Mesendoderm (in vitro differentiated cells): ENCODE results near the gene TAPT1.
A peak's percentile ranks its signal among the peaks of the same experiment; 100 is the strongest.

Source experiments
- DNase-seq: peaks from one replicate; pipeline ENCODE4 v3.0.0; 2013
- H2AK5ac ChIP-seq: 2 replicates; pipeline ENCODE4 v1.6.1; 2013; ENCODE audit warnings: low read length, inconsistent platforms
- H2BK120ac ChIP-seq: 2 replicates; pipeline ENCODE4 v1.6.1; 2013; ENCODE audit warnings: low read depth, mild to moderate bottlenecking, low read length, moderate library complexity, mixed read lengths
- H2BK15ac ChIP-seq: replicated peaks from 2 replicates; pipeline ENCODE4 v1.6.1; 2013; ENCODE audit warnings: low read depth, mild to moderate bottlenecking, moderate library complexity
- H2BK5ac ChIP-seq: 2 replicates; pipeline ENCODE4 v1.6.1; 2013; ENCODE audit warnings: low read length, inconsistent platforms
- H3K18ac ChIP-seq: 2 replicates; pipeline ENCODE4 v1.6.1; 2013; ENCODE audit warnings: mild to moderate bottlenecking, low read length, mixed read lengths
- H3K23ac ChIP-seq: one replicate; pipeline ENCODE4 v1.6.1; 2013; ENCODE audit warnings: low read length
- H3K27ac ChIP-seq: 2 replicates; pipeline ENCODE4 v1.5.1; 2013; ENCODE audit warnings: low read depth, mild to moderate bottlenecking, inconsistent platforms, low read length, moderate library complexity
- H3K27me3 ChIP-seq: 2 replicates; pipeline ENCODE4 v1.6.1; 2013; ENCODE audit warnings: low read length, control low read depth, mild to moderate bottlenecking, inconsistent platforms; ENCODE audit not compliant: insufficient read depth, poor library complexity
- H3K36me3 ChIP-seq: 2 replicates; pipeline ENCODE4 v1.6.1; 2013; ENCODE audit warnings: low read length, inconsistent platforms; ENCODE audit not compliant: control insufficient read depth, insufficient read depth
- H3K4ac ChIP-seq: one replicate; pipeline ENCODE4 v1.6.1; 2013; ENCODE audit warnings: low read depth, mild to moderate bottlenecking, low read length, moderate library complexity
- H3K4me1 ChIP-seq: 2 replicates; pipeline ENCODE4 v1.6.1; 2013; ENCODE audit warnings: low read depth, low read length, inconsistent platforms; ENCODE audit not compliant: control insufficient read depth
- H3K4me2 ChIP-seq: 2 replicates; pipeline ENCODE4 v1.6.1; 2013; ENCODE audit warnings: low read length
- H3K4me3 ChIP-seq: 2 replicates; pipeline ENCODE4 v1.5.1; 2013; ENCODE audit warnings: mild to moderate bottlenecking, low read length
- H3K56ac ChIP-seq: one replicate; pipeline ENCODE4 v1.6.1; 2013; ENCODE audit warnings: low read length
- H3K79me1 ChIP-seq: 2 replicates; pipeline ENCODE4 v1.6.1; 2013; ENCODE audit warnings: low read length, inconsistent platforms
- H3K79me2 ChIP-seq: 2 replicates; pipeline ENCODE4 v1.6.1; 2013; ENCODE audit warnings: mild to moderate bottlenecking, low read length; ENCODE audit not compliant: control insufficient read depth, insufficient read depth
- H3K9ac ChIP-seq: 2 replicates; pipeline ENCODE4 v1.6.1; 2013; ENCODE audit warnings: low read length, inconsistent platforms
- H4K5ac ChIP-seq: one replicate; pipeline ENCODE4 v1.6.1; 2013; ENCODE audit warnings: low read length
- H4K8ac ChIP-seq: one replicate; pipeline ENCODE4 v1.6.1; 2013; ENCODE audit warnings: low read depth, mild to moderate bottlenecking, control low read depth, low read length, moderate library complexity
- WGBS: extraction: QIAGEN DNeasy Blood & Tissue Kit; methylation state at CpG from one replicate; pipeline ENCODE4 v1.1.7; 2013; ENCODE audit warnings: low lambda C conversion rate, missing lambda C conversion rate; ENCODE audit not compliant: insufficient coverage; ENCODE audit errors: extremely low coverage; 5-methylcytosine and 5-hydroxymethylcytosine counted together

TAPT1 gene

GRCh38 chr4:16240300-16240699 lies 14.0 kb upstream of the TAPT1 start:
- no peak overlapping the region for H3K56ac ChIP-seq
- no peak overlapping the region for H2BK120ac ChIP-seq
- DNase-seq: no peak
- no peak overlapping the region for H3K18ac ChIP-seq
- H4K8ac ChIP-seq: no peak overlapping the region
- H3K4me1 ChIP-seq: peaks cover 6% of the 10 kb centered on the region
- H3K79me1 ChIP-seq: no peaks in the 10 kb centered on the region
- H3K36me3 ChIP-seq: no peaks in the 10 kb centered on the region
- H3K27ac ChIP-seq: no peak overlapping the region
- no peak overlapping the region for H2BK5ac ChIP-seq
- H3K4ac ChIP-seq: no peak overlapping the region
- no peak overlapping the region for H3K4me2 ChIP-seq
- H2BK15ac ChIP-seq: no peak overlapping the region
- H3K9ac ChIP-seq: no peak overlapping the region
- no peaks in the 10 kb centered on the region for H3K79me2 ChIP-seq
- H4K5ac ChIP-seq: no peak overlapping the region
- no peak overlapping the region for H3K23ac ChIP-seq
- no peak overlapping the region for H3K4me3 ChIP-seq
- no peaks in the 10 kb centered on the region for H3K27me3 ChIP-seq
- H2AK5ac ChIP-seq: no peak overlapping the region

GRCh38 chr4:16239086-16239485 lies 12.8 kb upstream of the TAPT1 start:
- H3K18ac ChIP-seq: no peak overlapping the region
- H2BK5ac ChIP-seq: no peak overlapping the region
- H2BK120ac ChIP-seq: no peak overlapping the region
- no peak overlapping the region for H3K4me3 ChIP-seq
- H3K4me2 ChIP-seq: no peak overlapping the region
- H3K79me1 ChIP-seq: no peaks in the 10 kb centered on the region
- DNase-seq: no peak
- H3K79me2 ChIP-seq: no peaks in the 10 kb centered on the region
- no peak overlapping the region for H4K5ac ChIP-seq
- no CpG with 5 or more reads among the region's 3 CpGs for WGBS
- no peaks in the 10 kb centered on the region for H3K36me3 ChIP-seq
- H3K4ac ChIP-seq: no peak overlapping the region
- no peak overlapping the region for H4K8ac ChIP-seq
- no peak overlapping the region for H3K27ac ChIP-seq
- H2BK15ac ChIP-seq: no peak overlapping the region
- no peak overlapping the region for H3K23ac ChIP-seq
- no peak overlapping the region for H2AK5ac ChIP-seq
- H3K4me1 ChIP-seq: peaks cover 6% of the 10 kb centered on the region
- H3K9ac ChIP-seq: no peak overlapping the region
- no peaks in the 10 kb centered on the region for H3K27me3 ChIP-seq
- no peak overlapping the region for H3K56ac ChIP-seq

- H3K27ac ChIP-seq: no peak overlapping the region
- no peaks in the 10 kb centered on the region for H3K36me3 ChIP-seq
- no peak overlapping the region for H3K4ac ChIP-seq
- no CpG with 5 or more reads among the region's 3 CpGs for WGBS
- H3K4me2 ChIP-seq: no peak overlapping the region
- peak; percentile 50 for DNase-seq
- no peak overlapping the region for H3K23ac ChIP-seq
- H2BK120ac ChIP-seq: no peak overlapping the region
- H2BK15ac ChIP-seq: no peak overlapping the region
- H3K79me1 ChIP-seq: no peaks in the 10 kb centered on the region
- H3K4me1 ChIP-seq: peaks cover 6% of the 10 kb centered on the region
- H3K9ac ChIP-seq: no peak overlapping the region
- H3K56ac ChIP-seq: no peak overlapping the region
- no peaks in the 10 kb centered on the region for H3K79me2 ChIP-seq
- no peak overlapping the region for H3K4me3 ChIP-seq
- no peak overlapping the region for H4K5ac ChIP-seq
- H4K8ac ChIP-seq: no peak overlapping the region
- H2AK5ac ChIP-seq: no peak overlapping the region
- no peak overlapping the region for H3K18ac ChIP-seq
- no peak overlapping the region for H2BK5ac ChIP-seq
- no peaks in the 10 kb centered on the region for H3K27me3 ChIP-seq
These were observed 12.1 kb upstream of the TAPT1 start for GRCh38 chr4:16238327-16238726.

- no peak overlapping the region for H3K23ac ChIP-seq
- H3K79me2 ChIP-seq: no peaks in the 10 kb centered on the region
- H3K18ac ChIP-seq: no peak overlapping the region
- no peak overlapping the region for H3K27ac ChIP-seq
- no peak overlapping the region for H4K8ac ChIP-seq
- H2BK15ac ChIP-seq: no peak overlapping the region
- no peaks in the 10 kb centered on the region for H3K27me3 ChIP-seq
- peaks cover 6% of the 10 kb centered on the region for H3K4me1 ChIP-seq
- H2BK120ac ChIP-seq: no peak overlapping the region
- H3K36me3 ChIP-seq: no peaks in the 10 kb centered on the region
- DNase-seq: no peak
- no peak overlapping the region for H3K4me3 ChIP-seq
- H2AK5ac ChIP-seq: no peak overlapping the region
- WGBS: no CpG with 5 or more reads among the region's 7 CpGs
- H3K79me1 ChIP-seq: no peaks in the 10 kb centered on the region
- H2BK5ac ChIP-seq: no peak overlapping the region
- no peak overlapping the region for H3K4me2 ChIP-seq
- no peak overlapping the region for H4K5ac ChIP-seq
- H3K9ac ChIP-seq: no peak overlapping the region
- no peak overlapping the region for H3K56ac ChIP-seq
- no peak overlapping the region for H3K4ac ChIP-seq
These were observed 11.4 kb upstream of the TAPT1 start for GRCh38 chr4:16237715-16238114.

GRCh38 chr4:16236402-16237023 lies 10.2 kb upstream of the TAPT1 start:
- Histone ChIP-seq H4K5ac (no peak overlapping the region), H3K4me3 (no peak overlapping the region), H4K8ac (no peak overlapping the region), H3K18ac (no peak overlapping the region), H3K36me3 (no peaks in the 10 kb centered on the region), H2BK120ac (no peak overlapping the region), H3K23ac (no peak overlapping the region), H2BK5ac (no peak overlapping the region), H2AK5ac (no peak overlapping the region), H2BK15ac (no peak overlapping the region), H3K4ac (no peak overlapping the region), H3K9ac (no peak overlapping the region), H3K4me1 (peaks cover 6% of the 10 kb centered on the region), H3K79me1 (no peaks in the 10 kb centered on the region), H3K79me2 (no peaks in the 10 kb centered on the region), H3K4me2 (no peak overlapping the region), H3K27me3 (no peaks in the 10 kb centered on the region), H3K56ac (no peak overlapping the region), H3K27ac (no peak overlapping the region)
- DNase-seq: peak; percentile 69
- WGBS: 100% methylated on average over 2 of the region's 5 CpGs

- Histone ChIP-seq H4K8ac (no peak overlapping the region), H3K4me3 (no peak overlapping the region), H2BK5ac (no peak overlapping the region), H2BK15ac (no peak overlapping the region), H3K4me1 (peaks cover 6% of the 10 kb centered on the region), H3K4ac (no peak overlapping the region), H2BK120ac (no peak overlapping the region), H3K36me3 (no peaks in the 10 kb centered on the region), H3K27ac (no peak overlapping the region), H4K5ac (no peak overlapping the region), H3K79me2 (no peaks in the 10 kb centered on the region), H2AK5ac (no peak overlapping the region), H3K79me1 (no peaks in the 10 kb centered on the region), H3K9ac (no peak overlapping the region), H3K56ac (no peak overlapping the region), H3K4me2 (no peak overlapping the region), H3K27me3 (no peaks in the 10 kb centered on the region), H3K23ac (no peak overlapping the region), H3K18ac (no peak overlapping the region)
- WGBS: no CpG with 5 or more reads among the region's 4 CpGs
- no peak for DNase-seq
These were observed 8.9 kb upstream of the TAPT1 start for GRCh38 chr4:16235209-16235608.
